8988T (cell line): Measurements from ENCODE around the gene CCDC102B.
"Not testable (repeated sequence)": the region's sequence is repeated elsewhere in the genome, so short reads cannot be mapped to it uniquely, and the experiment has no call there.

ENCODE experiments used
- DNase-seq: peaks from one replicate; pipeline ENCODE4 v3.0.0; 2011

CCDC102B gene

GRCh38 chr18:68830256-68831045 is 32.6 kb downstream of the CCDC102B start:
- DNase-seq: no peak

- no peak for DNase-seq
These were observed 35.9 kb downstream of the CCDC102B start for GRCh38 chr18:68833756-68834155.

- no peak for DNase-seq
These were observed 40.0 kb downstream of the CCDC102B start for GRCh38 chr18:68837665-68838451.

GRCh38 chr18:68839701-68840100 is 41.8 kb downstream of the CCDC102B start:
- DNase-seq: no peak

- no peak for DNase-seq
These were observed 42.8 kb downstream of the CCDC102B start for GRCh38 chr18:68840554-68841263.

- no peak for DNase-seq
These were observed 43.4 kb downstream of the CCDC102B start for GRCh38 chr18:68841301-68841700.

GRCh38 chr18:68842951-68843350 is 45.1 kb downstream of the CCDC102B start:
- no peak for DNase-seq

- DNase-seq: no peak
These were observed 45.7 kb downstream of the CCDC102B start for GRCh38 chr18:68843473-68844089.

GRCh38 chr18:68847219-68847837 is 49.4 kb downstream of the CCDC102B start:
- no peak for DNase-seq

GRCh38 chr18:68848242-68848641 is 50.4 kb downstream of the CCDC102B start:
- no peak for DNase-seq

GRCh38 chr18:68854786-68855391 is 57.0 kb downstream of the CCDC102B start:
- no peak for DNase-seq

- DNase-seq: no peak
These were observed 57.6 kb downstream of the CCDC102B start for GRCh38 chr18:68855491-68855890.

GRCh38 chr18:68861365-68861764 is 63.5 kb downstream of the CCDC102B start:
- no peak for DNase-seq

- no peak for DNase-seq
These were observed 67.1 kb downstream of the CCDC102B start for GRCh38 chr18:68865021-68865420.

GRCh38 chr18:68865503-68865902 is 67.6 kb downstream of the CCDC102B start:
- DNase-seq: no peak

GRCh38 chr18:68873003-68873402 is 75.1 kb downstream of the CCDC102B start:
- no peak for DNase-seq

- no peak for DNase-seq
These were observed 76.5 kb downstream of the CCDC102B start for GRCh38 chr18:68874361-68874760.

GRCh38 chr18:68879947-68880346 is 82.1 kb downstream of the CCDC102B start:
- not testable (repeated sequence) for DNase-seq

GRCh38 chr18:68887410-68887809 is 89.5 kb downstream of the CCDC102B start:
- no peak for DNase-seq

- DNase-seq: no peak
These were observed 95.5 kb downstream of the CCDC102B start for GRCh38 chr18:68893354-68893753.

GRCh38 chr18:68897286-68897685 is 99.4 kb downstream of the CCDC102B start:
- no peak for DNase-seq

- DNase-seq: no peak
These were observed 111.7 kb downstream of the CCDC102B start for GRCh38 chr18:68909579-68909978.
